Measurements from ENCODE around the gene AFAP1. TPM values are rescaled to one million over a fixed set of nuclear protein-coding genes. Genes with fewer than 3 reads are reported as not detected.

AFAP1 gene
- total and polyA plus RNA-seq, 2 of the 8 experiments (the other 6 are each of a cell fraction or from before 2014, with no cell fraction given) = 3.6 to 18.2 TPM

- TF ChIP-seq CHD7 (IDR thresholded peaks at IDR 0.05; ENCODE audit: insufficient replicate concordance, low read length) (no peak), SIRT6 (IDR thresholded peaks at IDR 0.05; ENCODE audit: low read length) (no peak), TBP (IDR thresholded peaks at IDR 0.05; ENCODE audit: low read depth, low read length) (no peak), RXRA (IDR thresholded peaks at IDR 0.05; ENCODE audit: insufficient read depth, low read depth, low read length) (no peak)
Measured at GRCh38 chr4:7831858-7832730, 107.6 kb downstream of the AFAP1 start (continued).

Measured in H1 (cell line).